Motor neuron (in vitro differentiated cells): ENCODE results near the gene TRIO. TPM values are rescaled to one million over a fixed set of nuclear protein-coding genes. Genes with fewer than 3 reads are reported as not detected.

Experiments used
- ATAC-seq, 8 experiments: fragments of 200-7000 bp; cut with Tn5 transposase; replicated peaks in 6 of 8; 2 replicates each; pipeline ENCODE4 v1.8.0; 2021; ENCODE audit warnings: mild to moderate bottlenecking in 8 of 8, moderate library complexity in 8 of 8
- H3K27ac ChIP-seq, 2 donors: fragments of 250-450 bp; sonication (Bioruptor Pico); 2 replicates each; pipeline ENCODE4 v1.9.0; 2021; ENCODE audit warnings: antibody characterized with exemption in 2 of 2, mild to moderate bottlenecking in 2 of 2, moderate library complexity in 1 of 2
- H3K4me1 ChIP-seq, 2 donors: fragments of 250-450 bp; sonication (Bioruptor Pico); replicated peaks in 1 of 2; 2 replicates each; pipeline ENCODE4 v1.6.1; 2021; ENCODE audit warnings: antibody characterized with exemption in 2 of 2, mild to moderate bottlenecking in 2 of 2, moderate library complexity in 1 of 2
- H3K4me3 ChIP-seq, 5 donors: fragments of 250-450 bp; sonication (Bioruptor Pico); 2 replicates each; pipeline ENCODE4 v1.9.0; 2021; ENCODE audit warnings: antibody characterized with exemption in 5 of 5, mild to moderate bottlenecking in 5 of 5, moderate library complexity in 4 of 5
- WGBS, 10 experiments: fragments of 450-650 bp; shearing (Covaris generic); methylation state at CpG; one replicate each; pipeline ENCODE4 v1.0.0; 2022; 5-methylcytosine and 5-hydroxymethylcytosine counted together
- in situ Hi-C, 9 experiments: fragments of 400-800 bp; cut with MboI; loops; one replicate each; pipeline ENCODE4 v1.15.0; 2021; ENCODE audit warnings: low sequenced_read_pairs in 9 of 9, low pct_unique_long_range_greater_than_20kb in 2 of 9; ENCODE audit not compliant: unreplicated experiment in 9 of 9
- total RNA-seq, 8 experiments: library from RNA; unstranded; fragments of 300-600 nt; gene quantifications; 2 replicates each; pipeline versions ENCODE4 v1.2.3 to v1.2.4, GENCODE V29; 2022

Gene TRIO
- total RNA-seq, 8 experiments from 2014 or later, result 39.7 to 162 (median 92.9) TPM

GRCh38 chr5:14186059-14186830 is 43.1 kb downstream of the TRIO start:
- Histone ChIP-seq H3K27ac (no peak overlapping the region), H3K4me1 (peaks cover 28 to 33% of the 10 kb centered on the region in 2 donors), H3K4me3 (no peak overlapping the region)
- in situ Hi-C loops, result no loop called here
- 20 to 100% (median 93%) methylated on average over 1 to 4 of the region's 7 CpGs; no CpG with 5 or more reads in 1 of the 10 experiments for WGBS, 10 experiments
- ATAC-seq, result peak in 1 of 8 experiments; percentile 2

- no peak for ATAC-seq
- in situ Hi-C loops, result no loop called here
- Histone ChIP-seq H3K27ac (no peak overlapping the region), H3K4me1 (peaks cover 25 to 27% of the 10 kb centered on the region in 2 donors), H3K4me3 (no peak overlapping the region)
- WGBS, 10 experiments, result 40 to 83% (median 74%) methylated on average over 1 to 3 of the region's 3 CpGs; no CpG with 5 or more reads in 1 of the 10 experiments
Measured at GRCh38 chr5:14187157-14187556, 44.0 kb downstream of the TRIO start.

- Histone ChIP-seq H3K4me3 (no peak overlapping the region), H3K4me1 (peaks cover 20 to 24% of the 10 kb centered on the region in 2 donors), H3K27ac (no peak overlapping the region)
- WGBS, 10 experiments, result 20 to 100% (median 76%) methylated on average over 1 to 5 of the region's 5 CpGs
- in situ Hi-C loops, result no loop called here
- no peak for ATAC-seq
Measured at GRCh38 chr5:14187660-14188059, 44.5 kb downstream of the TRIO start.

GRCh38 chr5:14188778-14189177 is 45.6 kb downstream of the TRIO start:
- H3K4me3 ChIP-seq, result no peak overlapping the region
- 21 to 100% (median 74%) methylated on average over 2 to 4 of the region's 4 CpGs for WGBS, 10 experiments
- peaks cover 11 to 18% of the 10 kb centered on the region in 2 donors for H3K4me1 ChIP-seq
- ATAC-seq, result peak in 1 of 8 experiments; percentile 1
- H3K27ac ChIP-seq, result no peak overlapping the region
- in situ Hi-C loops, result no loop called here

- no peak overlapping the region for H3K4me3 ChIP-seq
- ATAC-seq, result no peak
- no peak overlapping the region for H3K27ac ChIP-seq
- 58 to 100% (median 82%) methylated on average over 1 to 4 of the region's 4 CpGs for WGBS, 10 experiments
- in situ Hi-C loops, result no loop called here
- H3K4me1 ChIP-seq, result peaks cover 8 to 13% of the 10 kb centered on the region in 2 donors
Measured at GRCh38 chr5:14189680-14190079, 46.5 kb downstream of the TRIO start.

- in situ Hi-C loops, result no loop called here
- Histone ChIP-seq H3K4me3 (peak overlapping the region in 1 of 5 donors; percentile 14), H3K4me1 (peaks cover 8 to 13% of the 10 kb centered on the region in 2 donors), H3K27ac (no peak overlapping the region)
- 7 to 87% (median 49%) methylated on average over 3 to 9 of the region's 13 CpGs for WGBS, 10 experiments
- ATAC-seq, result peak; percentile 78 to 94 (median 86)
Measured at GRCh38 chr5:14190194-14191164, 47.3 kb downstream of the TRIO start.

GRCh38 chr5:14191325-14191724 is 48.2 kb downstream of the TRIO start:
- in situ Hi-C loops, result no loop called here
- 33 to 94% (median 80%) methylated on average over 1 to 3 of the region's 3 CpGs; no CpG with 5 or more reads in 1 of the 10 experiments for WGBS, 10 experiments
- H3K4me1 ChIP-seq, result peaks cover 8% of the 10 kb centered on the region in 2 donors
- ATAC-seq, result no peak
- no peak overlapping the region for H3K4me3 ChIP-seq
- H3K27ac ChIP-seq, result no peak overlapping the region

GRCh38 chr5:14193496-14193895 is 50.4 kb downstream of the TRIO start:
- peaks cover 14 to 17% of the 10 kb centered on the region in 2 donors for H3K4me1 ChIP-seq
- WGBS, 10 experiments, result 79 to 100% (median 100%) methylated on average over 1 to 4 of the region's 4 CpGs; no CpG with 5 or more reads in 1 of the 10 experiments
- no peak overlapping the region for H3K4me3 ChIP-seq
- in situ Hi-C loops, result no loop called here
- no peak overlapping the region for H3K27ac ChIP-seq
- ATAC-seq, result no peak

GRCh38 chr5:14195588-14195987 is 52.4 kb downstream of the TRIO start:
- in situ Hi-C loops, result no loop called here
- WGBS, 10 experiments, result 90 to 100% (median 96%) methylated on average over 1 to 5 of the region's 5 CpGs
- H3K4me1 ChIP-seq, result peaks cover 13% of the 10 kb centered on the region in 2 donors
- no peak overlapping the region for H3K27ac ChIP-seq
- ATAC-seq, result no peak
- H3K4me3 ChIP-seq, result no peak overlapping the region

- H3K4me3 ChIP-seq, result no peak overlapping the region
- H3K4me1 ChIP-seq, result peaks cover 6 to 9% of the 10 kb centered on the region in 2 donors
- no peak overlapping the region for H3K27ac ChIP-seq
- ATAC-seq, result peak in 5 of 8 experiments; percentile 18 to 56 (median 40)
- 33 to 100% (median 67%) methylated on average over 1 to 5 of the region's 5 CpGs; no CpG with 5 or more reads in 3 of the 10 experiments for WGBS, 10 experiments
- in situ Hi-C loops, result no loop called here
Measured at GRCh38 chr5:14197056-14197455, 53.9 kb downstream of the TRIO start.

GRCh38 chr5:14199902-14200301 is 56.8 kb downstream of the TRIO start:
- Histone ChIP-seq H3K4me1 (peaks cover 16 to 18% of the 10 kb centered on the region in 2 donors), H3K4me3 (no peak overlapping the region), H3K27ac (no peak overlapping the region)
- in situ Hi-C loops, result no loop called here
- peak in 1 of 8 experiments; percentile 15 for ATAC-seq
- WGBS, 10 experiments, result 17 to 100% (median 81%) methylated on average over 1 to 5 of the region's 6 CpGs; no CpG with 5 or more reads in 2 of the 10 experiments

- Histone ChIP-seq H3K4me3 (no peak overlapping the region), H3K4me1 (peaks cover 19 to 21% of the 10 kb centered on the region in 2 donors), H3K27ac (no peak overlapping the region)
- in situ Hi-C loops, result no loop called here
- 84 to 100% (median 93%) methylated on average over 1 to 6 of the region's 11 CpGs for WGBS, 10 experiments
- ATAC-seq, result no peak
Measured at GRCh38 chr5:14200312-14200990, 57.3 kb downstream of the TRIO start.
